HG03139 (cell line): Measurements from ENCODE around the gene RING1.
"Not testable (repeated sequence)": the region's sequence is repeated elsewhere in the genome, so short reads cannot be mapped to it uniquely, and the experiment has no call there.

Experiments used
- ATAC-seq: cut with Tn5 transposase; IDR thresholded peaks from one replicate; pipeline ENCODE4 v1.9.1; 2021; ENCODE audit not compliant: unreplicated experiment

RING1 gene

DNA sequence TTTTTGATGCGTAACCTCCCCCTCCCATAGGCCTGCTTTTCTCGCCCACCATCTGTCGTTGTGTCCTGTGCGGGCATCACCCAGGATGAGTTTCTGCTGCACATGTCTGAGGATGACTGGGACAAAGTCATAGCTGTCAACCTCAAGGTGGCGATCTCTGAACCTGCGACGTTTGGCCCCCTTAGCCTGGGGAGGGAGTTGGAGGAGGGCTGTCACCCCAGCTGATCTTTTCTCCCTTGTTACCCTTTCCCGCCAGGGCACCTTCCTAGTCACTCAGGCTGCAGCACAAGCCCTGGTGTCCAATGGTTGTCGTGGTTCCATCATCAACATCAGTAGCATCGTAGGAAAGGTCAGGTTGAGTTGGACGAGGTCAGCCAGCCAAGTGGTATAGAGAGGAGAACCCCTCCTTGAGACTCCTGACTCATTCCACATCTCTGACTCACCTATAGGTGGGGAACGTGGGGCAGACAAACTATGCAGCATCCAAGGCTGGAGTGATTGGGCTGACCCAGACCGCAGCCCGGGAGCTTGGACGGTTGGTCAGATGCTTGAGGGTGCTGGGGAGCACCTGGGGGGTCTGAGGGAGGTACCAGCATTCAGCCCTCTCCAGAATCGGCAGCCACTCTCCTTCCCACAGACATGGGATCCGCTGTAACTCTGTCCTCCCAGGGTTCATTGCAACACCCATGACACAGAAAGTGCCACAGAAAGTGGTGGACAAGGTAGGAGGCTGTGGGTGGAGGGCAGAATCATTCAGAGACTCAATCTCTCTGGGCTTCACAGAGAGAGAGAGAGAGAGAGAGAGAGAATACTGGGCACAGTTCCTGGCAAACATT is 2.9 kb upstream of the RING1 start:
- ATAC-seq, result no peak

DNA sequence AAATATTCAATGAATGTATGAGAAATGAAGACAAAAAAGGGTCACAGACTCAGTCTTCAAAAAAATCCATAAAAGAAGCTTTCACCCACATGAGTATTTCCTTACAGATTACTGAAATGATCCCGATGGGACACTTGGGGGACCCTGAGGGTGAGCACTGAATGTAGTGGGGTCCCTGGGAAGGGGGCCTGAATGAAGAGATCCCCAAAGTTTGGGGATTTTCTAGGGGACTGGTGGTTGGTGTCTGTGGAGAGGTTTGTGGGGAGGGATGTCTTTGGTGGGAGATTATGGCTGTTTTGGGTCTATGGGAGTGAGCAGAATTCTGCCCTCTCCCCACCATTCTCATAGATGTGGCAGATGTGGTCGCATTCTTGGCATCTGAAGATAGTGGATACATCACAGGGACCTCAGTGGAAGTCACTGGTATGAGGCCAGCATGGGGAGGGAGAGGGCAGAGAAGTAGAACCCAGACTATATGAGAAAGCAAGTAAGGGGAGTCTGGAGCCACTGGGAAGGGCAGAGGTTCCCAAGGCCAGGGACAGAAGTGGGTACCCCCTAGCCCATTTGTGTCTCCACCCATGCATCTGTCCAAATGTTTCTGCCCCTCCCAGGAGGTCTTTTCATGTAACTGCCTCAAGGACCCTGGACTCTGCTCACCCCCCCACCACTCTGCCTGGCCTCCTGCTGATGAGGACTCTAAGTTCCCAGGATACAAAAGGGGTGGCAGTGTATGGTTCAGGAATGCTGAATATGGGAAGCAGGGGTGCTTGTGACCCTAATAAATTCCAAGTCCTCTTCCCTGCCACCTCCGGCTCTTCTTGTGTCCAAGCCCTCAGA is 2.1 kb upstream of the RING1 start:
- no peak for ATAC-seq

DNA sequence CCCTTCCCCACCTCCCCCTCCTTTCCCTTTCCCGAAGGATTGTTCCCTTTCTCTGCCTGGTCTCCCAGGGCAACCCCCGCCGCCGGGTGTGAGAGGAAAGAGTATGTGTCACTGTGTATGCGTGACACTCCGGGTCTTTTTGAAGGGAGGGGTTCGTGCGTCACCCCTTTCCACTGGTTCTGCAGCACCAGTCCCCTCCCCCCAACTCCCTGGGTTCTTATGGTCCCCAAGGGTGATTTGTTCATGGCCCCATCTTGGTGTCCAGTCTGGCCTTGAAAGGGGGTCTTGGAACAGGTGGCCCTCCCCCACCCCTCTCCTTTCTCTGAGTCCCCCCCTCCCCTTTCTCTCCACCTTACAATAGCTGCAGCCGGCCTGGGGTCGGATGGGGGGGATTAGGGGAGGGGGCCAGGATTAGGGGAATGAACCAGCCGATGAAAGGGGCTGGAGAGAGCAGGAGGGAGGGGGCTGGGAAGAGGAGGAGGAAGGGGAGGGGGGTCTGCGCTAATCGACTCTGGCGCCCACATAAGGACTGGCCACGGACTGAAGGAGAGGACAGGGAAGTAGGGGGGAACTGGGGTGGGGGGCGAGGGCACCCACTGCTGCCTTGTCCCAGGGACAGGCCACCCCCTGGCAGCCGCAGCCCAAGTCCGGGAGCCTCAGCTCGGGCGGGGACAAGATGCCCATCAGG is 1.3 kb upstream of the RING1 start:
- no peak for ATAC-seq

DNA sequence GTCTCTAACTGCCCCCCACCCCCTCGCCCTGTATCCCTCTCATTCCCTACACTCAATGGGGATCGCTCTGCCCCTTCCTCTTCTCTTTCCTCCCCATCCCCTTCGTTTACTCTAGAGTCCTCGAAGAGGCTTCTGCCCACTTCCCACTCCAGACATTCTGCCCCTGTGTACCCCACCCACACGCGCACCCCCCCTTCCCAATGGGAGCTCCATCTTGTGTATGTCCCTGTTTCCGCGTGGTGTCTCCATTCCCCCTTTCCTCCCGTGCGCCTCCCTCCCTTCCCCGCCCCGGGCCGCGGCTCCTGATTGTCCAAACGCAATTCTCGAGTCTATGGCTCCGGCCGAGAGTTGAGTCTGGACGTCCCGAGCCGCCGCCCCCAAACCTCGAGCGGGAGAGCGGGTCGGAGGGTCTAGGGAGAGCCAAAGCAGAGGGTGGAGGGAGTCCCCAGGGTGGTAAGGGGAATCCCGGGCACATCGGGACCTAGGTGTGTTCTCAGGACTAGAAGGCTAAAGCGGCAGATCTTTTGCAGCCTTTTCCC is 679 bp upstream of the RING1 start:
- no peak for ATAC-seq

DNA sequence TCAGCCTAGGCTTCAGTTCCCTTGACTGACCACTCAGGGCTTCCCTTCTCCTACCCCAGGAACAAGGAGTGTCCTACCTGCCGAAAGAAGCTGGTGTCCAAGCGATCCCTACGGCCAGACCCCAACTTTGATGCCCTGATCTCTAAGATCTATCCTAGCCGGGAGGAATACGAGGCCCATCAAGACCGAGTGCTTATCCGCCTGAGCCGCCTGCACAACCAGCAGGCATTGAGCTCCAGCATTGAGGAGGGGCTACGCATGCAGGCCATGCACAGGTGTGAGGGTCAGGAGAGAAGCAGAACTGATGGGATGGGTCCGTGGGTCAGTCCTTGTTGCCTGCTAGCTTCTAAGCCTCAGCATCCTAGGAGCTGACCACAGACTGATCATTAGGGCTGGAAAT is 1.6 kb downstream of the RING1 start:
- ATAC-seq, result no peak

DNA sequence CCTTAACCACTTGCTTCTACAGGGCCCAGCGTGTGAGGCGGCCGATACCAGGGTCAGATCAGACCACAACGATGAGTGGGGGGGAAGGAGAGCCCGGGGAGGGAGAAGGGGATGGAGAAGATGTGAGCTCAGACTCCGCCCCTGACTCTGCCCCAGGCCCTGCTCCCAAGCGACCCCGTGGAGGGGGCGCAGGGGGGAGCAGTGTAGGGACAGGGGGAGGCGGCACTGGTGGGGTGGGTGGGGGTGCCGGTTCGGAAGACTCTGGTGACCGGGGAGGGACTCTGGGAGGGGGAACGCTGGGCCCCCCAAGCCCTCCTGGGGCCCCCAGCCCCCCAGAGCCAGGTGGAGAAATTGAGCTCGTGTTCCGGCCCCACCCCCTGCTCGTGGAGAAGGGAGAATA is 2.8 kb downstream of the RING1 start:
- no peak for ATAC-seq

DNA sequence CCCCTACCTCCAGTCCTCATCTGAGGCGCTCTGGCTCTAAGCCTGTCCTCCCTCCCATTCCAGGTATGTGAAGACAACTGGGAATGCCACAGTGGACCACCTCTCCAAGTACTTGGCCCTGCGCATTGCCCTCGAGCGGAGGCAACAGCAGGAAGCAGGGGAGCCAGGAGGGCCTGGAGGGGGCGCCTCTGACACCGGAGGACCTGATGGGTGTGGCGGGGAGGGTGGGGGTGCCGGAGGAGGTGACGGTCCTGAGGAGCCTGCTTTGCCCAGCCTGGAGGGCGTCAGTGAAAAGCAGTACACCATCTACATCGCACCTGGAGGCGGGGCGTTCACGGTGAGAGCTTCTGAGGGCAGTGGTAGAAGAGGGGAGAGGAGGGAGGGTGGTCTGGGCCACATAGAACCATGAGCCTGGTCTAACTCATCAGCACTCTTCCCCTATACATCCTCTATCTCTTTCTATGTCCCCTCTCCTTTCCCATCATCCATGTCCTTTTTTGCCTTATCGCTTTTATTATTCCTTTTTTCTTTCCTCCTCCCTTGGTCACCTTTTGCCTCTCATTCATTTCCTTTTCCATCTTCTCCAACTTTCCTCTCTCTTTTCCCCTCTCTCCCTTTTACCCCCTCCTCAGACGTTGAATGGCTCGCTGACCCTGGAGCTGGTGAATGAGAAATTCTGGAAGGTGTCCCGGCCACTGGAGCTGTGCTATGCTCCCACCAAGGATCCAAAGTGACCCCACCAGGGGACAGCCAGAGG is 3.5 kb downstream of the RING1 start:
- ATAC-seq, result no peak

DNA sequence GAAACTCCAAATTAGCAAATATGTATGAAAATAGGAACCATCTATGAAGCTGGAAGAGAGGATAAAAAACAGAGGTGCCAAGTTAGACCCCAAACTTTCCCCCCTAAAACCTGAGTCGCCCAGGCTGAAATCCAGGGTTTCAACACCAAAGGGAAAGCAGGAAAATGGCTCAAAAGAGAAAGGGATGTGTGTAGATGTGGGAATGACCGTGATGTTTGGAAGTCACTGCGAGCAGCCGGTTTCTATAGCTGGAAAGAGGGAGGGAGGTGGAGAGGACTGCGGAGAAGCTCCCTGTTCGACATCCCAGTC is 4.5 kb downstream of the RING1 start:
- no peak for ATAC-seq

DNA sequence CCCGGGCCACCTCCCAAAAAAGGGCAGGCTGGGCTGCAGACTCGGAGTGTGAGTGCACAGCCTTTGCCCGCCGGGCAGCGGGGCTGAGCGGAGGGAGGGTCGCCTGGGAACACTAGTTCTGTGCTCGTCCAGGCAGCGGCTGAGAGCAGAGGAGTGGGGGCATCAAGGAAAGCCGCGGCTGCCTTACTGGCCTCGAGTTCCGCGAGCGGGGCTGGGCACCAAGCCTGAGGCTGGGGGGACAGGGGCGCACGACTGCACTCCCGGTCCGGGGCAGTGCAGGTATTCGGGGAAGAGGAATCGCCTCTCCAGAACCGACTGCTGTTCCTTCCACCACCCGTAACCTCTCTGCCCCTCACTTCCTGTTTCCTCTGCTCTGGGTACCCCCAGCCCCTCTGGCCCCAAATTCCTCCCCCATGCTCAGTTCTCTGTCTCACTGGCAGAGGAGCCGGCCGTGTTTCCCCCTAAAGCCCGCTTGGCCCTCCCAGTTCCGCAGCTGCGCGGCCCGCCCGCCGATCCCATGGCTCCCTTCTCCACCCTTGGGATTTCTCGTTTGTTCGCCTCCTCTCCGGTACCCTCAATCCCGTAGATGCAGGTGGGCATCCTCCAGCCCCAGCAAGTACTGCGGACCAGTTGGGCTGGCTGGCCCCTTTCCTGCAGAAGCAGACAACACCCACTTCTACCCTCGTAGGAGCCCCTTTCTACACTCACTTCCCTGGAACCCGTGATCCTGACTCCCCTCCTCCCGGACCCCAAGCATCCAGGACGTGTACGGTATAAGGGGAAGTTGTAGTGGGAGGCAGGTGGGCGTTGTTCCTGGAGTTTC is 5.1 kb downstream of the RING1 start:
- ATAC-seq, result no peak

DNA sequence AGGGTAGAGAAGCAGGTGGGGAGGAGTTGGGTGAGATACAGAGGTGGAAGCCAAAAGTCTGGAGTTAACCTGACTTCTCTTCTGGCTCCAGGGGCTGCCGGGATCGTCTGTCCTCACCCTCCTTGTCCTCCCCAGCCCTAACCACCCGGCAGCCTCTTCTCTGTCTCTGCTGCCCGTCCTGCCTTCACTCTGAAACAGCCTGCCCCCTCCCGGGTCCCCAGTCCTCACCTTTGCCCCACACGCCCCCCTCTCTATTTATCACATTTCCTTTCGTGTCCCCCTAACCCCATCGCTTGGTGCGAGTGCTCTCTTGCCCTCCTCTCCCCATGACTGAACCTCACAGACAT is 5.7 kb downstream of the RING1 start:
- no peak for ATAC-seq

DNA sequence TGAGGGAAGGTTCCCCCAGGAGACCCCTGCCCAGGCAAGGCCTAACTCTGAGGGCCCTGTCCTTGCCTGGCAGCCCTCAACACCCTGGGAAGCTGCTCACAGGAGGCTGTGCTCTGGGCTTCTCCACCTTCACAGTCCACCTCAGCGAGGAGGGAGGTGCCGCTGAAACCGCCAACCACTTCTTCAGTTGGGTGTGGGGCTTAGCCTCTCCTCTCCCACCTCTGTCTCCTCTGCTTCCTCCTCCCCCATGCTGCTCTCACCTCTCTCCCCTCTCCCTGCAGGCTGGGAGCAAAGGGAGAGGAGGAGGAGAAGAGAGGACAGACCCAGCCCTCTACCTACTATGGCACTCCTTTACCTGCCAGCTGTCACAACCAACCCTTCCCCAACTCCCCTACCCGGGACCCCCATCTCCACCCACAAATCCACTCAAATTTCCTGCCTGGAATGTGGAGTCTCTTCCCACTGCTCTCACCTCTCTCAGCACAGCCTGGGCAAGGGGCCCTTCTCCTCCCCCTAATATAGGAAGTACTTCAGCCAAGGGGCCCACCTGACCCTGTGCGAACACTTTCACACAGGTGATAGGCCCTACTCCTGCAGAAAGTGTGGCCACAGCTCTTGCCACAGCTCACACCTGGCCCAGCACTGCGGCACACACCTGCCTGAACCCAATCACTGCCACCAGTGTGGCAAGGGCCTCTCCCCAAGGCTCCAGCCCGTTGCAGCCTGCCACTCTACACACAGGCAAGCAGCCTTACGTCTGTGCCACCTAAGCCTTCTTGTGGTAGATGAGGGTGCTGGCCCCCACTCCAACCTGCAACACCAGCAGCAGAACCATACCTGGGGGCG is 7.2 kb downstream of the RING1 start:
- no peak for ATAC-seq

DNA sequence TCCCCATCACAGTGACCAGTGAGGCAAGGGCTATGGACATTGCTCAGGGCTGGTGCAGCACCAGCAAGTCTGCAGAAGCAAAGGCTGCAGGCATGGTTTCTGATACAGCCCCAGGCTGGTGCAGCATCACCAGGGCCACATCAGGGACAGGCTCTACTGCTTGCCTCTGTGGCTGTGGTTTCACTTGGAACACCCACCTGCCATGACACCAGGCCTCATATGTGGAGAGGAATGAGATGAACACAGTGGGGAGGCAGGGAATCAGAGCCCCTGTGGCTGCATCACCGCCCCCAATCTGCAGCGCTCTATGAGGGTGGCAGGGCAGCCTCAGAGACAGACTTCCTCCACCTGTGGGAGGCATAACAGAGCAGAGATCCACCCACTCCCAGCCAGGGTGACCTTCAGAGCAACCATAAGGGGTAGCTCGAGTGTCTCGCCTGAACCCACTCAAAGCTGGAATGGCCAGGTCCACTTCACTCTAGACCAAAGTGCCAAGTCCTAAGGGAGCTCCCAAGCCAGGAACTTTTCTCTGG is 7.9 kb downstream of the RING1 start:
- ATAC-seq, result no peak

DNA sequence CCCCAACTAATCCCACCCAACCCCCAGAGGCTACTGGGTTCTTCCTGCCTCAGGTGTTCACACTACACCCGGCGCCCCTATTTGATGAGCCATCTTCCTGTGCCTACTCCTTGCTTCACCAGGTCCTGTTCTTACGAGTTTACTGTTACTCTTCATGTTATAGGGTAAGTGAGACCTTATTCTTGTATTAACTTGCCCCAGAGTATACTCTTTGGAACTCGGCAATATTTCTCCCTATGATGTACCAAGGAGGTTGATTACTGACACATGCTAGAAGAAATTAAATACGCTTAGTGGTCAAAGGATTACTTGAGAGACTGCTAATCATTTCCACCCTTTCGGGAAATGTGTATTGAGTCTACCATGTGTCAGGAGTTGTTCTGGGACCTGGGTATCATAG is 8.9 kb downstream of the RING1 start:
- no peak for ATAC-seq

DNA sequence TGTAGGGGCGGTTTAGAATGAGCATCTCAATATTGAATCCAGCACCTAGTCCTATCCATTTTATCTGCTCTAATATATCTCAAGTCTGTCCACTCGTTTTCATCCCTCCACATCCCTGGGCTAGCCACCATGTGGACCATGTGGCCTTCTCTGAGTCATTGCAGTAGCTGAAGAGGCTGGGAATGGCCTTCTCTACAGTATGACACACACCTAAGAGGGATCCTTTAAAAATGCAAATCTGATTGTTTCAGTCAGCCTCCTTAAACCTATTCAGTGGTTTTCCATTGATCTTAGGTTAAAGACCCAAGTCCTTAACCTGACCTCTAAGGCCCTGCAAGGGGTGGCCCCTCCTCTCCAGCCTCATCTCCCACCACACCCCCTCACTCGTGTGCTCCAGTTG is 9.4 kb downstream of the RING1 start:
- ATAC-seq, result no peak

DNA sequence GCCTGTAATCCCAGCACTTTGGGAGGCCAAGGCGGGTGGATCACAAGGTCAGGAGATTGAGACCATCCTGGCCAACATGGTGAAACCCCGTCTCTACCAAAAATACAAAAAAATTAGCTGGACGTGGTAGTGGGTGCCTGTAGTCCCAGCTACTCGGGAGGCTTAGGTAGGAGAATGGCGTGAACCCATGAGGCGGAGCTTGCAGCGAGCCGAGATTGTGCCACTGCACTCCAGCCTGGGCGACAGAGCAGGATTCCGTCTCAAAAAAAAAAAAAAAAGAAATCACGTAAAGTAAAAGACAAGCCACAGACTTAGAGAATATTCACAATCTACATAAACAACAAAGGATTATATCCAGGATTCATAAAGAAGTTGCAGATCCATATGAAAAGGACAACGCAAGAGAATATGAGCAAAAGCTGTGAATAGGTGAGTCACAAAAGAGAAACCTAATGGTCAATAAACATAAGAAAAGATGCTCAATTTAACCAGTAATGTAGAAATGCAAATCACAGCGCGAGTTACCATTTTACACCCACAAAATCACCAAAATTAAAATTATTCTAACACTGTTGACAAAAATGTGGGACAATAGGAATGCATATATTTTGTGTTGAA is 18.3 kb downstream of the RING1 start:
- ATAC-seq, result not testable (repeated sequence)

DNA sequence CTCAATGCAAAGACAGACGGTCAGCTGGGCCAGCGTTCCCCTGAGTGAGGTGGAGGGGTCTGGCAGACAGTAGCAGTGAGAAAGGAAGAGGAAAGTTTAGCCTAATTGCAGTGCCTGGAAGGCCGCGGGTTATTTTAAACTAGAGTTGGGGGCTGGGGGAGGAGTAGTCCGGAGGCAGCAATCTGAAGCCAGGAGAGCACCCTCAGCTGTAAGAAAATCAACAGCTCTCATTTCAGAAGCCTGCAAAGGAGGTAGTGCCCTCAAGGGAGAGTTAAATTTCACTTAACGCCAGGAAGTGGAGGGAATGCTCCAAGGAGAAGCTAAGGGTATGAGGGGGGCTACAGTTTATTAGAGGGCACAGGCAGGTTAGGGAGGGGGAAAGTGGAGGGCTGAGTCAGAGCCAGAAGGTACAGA is 26.9 kb downstream of the RING1 start:
- ATAC-seq, result no peak

DNA sequence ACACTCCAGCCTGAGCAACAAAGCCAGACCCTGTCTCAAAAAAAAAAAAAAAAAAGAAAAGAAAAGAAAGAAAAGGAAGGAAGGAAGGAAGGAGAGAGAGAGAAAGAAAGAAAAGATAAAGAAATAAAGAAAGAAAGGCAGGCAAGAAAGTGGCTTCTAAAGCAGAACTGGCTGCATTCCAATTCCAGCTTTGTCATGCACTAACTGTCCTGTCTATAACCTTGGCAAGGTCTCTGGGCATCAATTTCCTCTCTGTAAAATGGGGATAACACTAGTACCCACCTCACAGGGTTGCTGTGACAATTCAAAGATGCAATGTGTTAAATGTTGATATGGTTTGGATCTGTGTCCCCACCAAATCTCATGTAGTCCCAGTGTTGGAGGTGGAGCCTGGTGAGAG is 28.0 kb downstream of the RING1 start:
- ATAC-seq, result no peak

DNA sequence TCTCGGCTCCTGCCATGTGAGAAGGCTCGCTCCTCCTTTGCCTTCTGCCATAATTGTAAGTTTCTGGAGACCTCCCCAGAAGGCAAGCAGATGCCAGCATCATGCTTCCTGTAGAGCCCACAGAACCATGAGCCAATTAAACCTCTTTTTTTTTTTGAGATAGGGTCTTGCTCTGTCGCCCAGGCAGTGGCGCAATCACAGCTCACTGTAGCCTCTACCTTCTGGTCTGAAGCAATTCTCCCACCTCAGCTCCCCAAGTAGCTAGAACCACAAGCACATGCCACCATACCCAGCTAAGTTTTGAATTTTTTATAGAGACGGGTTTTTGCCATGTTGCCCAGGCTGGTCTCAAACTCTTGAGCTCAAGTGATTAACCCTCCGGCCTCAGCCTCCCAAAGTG is 28.6 kb downstream of the RING1 start:
- no peak for ATAC-seq

DNA sequence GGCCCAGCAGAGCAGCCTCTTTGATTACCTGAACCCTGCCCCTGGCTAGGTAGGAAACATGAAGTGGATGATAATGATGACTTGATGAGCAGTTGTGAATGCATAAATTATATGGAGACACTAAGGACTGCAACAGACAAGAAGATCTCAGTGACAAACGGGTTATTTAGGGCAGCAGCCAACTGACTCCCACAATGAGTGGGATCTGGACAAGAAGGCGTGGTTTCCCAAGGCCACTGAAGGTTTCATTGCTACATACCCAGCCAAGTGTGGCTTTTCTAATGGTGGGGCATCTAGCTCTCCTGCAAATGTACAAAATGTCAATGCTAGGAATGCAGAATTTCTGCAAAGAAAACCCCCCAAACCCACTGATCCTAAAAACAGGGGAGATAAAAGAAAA is 29.4 kb downstream of the RING1 start:
- no peak for ATAC-seq
